Fibroblast of gingiva (primary cell): ENCODE measurements around the gene C10orf90.

Source experiments
- DNase-seq: peaks from one replicate; pipeline ENCODE4 v3.0.0-alpha.2; 2011; ENCODE audit warnings: low read depth

The C10orf90 gene

DNA sequence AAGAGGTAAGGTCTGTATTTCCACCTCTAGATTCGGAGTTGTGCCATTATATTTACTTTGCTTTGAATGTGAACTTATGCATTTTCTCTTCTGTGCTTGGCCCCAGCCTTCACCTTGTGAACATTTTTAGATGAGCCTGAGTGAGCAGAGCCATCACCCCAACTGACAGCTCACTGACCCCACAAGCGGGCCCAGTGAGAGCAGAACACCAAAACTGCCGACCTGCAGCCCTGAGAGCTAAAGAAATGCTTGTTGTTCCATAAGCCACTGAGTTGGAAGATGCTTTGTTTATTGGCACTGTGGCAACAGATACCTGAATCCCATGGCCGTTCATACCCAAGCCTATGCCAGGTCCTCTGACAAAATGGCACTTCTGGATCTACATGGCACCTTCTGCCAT lies 37.8 kb downstream of the C10orf90 start:
- no peak for DNase-seq

DNA sequence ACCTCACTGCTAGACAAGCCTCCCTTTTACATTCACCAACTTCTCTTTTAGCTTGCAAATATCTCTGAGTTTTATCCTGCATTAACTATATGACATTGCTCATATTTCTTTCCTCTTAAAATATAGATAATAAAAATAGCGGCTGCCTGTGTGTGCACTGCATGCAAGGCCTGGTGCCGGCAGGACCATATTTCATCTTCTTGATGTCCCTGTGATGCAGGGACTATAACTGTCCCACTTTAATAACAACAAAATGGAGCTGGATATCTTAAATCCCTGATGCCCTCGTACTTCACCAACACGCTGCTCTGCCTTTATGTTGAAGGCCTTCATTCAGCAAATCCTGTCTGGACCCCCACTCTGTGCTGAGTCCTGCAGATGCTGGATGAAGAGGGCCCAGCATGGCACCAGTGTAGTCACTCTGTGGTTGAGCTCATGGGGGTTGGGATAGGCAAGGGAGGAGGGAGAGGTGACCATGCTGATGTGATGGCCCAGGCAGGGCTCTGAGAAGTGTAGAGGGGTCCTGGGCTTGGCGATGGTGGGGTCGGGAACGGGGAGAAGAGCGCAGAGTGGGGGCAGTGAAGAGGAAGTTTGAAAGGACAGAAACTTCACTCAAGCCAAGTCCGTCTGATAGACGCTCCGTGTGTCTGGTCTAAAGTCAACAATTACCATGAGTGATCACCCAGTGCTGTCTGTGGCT lies 40.4 kb downstream of the C10orf90 start:
- DNase-seq: no peak

- DNase-seq: no peak
Observed at GRCh38 chr10:126628746-126629145, 41.7 kb downstream of the C10orf90 start.

- DNase-seq: no peak
Observed at GRCh38 chr10:126621846-126622245, 48.6 kb downstream of the C10orf90 start.

DNA sequence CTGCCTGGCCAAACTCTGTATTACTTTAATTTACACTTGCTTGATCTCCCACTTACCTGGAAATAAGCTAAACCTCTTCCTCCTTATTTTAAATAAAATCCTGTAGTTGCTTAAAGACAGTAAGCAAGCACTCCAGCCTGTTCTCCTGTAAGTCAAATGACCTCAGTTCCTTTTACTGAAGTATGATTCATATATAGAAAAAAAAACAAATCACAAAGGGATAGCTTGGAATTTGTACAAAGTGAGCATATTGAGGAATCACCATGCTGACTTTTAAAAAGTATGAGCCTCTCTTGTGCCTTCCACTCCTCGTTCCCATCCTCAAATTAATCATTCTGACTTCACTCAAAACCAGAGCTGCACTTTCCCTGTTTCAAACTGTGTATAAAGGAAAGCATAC lies 52.0 kb downstream of the C10orf90 start:
- DNase-seq: no peak

GRCh38 chr10:126617733-126618132 lies 52.8 kb downstream of the C10orf90 start:
- DNase-seq: no peak

- DNase-seq: no peak
Observed at GRCh38 chr10:126617208-126617607, 53.3 kb downstream of the C10orf90 start.

DNA sequence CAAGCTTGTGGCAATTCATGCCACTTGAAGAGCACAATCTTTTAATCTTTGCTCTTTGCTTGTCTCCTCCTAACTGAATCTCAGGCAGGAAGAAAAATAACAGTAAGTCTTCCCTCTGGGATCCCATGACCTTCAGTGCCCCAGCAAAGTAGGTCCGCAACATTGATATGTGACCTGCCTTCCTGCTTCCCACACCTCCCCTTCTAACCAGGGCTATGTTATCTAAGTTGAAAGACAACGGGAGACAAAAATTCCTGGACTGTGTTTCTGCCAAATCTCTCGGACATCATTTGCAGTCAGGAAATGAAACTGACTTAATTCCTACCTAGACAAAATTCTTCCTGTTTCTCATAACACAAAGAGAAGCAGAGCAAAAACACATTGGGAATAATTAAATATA lies 53.8 kb downstream of the C10orf90 start:
- no peak for DNase-seq

DNA sequence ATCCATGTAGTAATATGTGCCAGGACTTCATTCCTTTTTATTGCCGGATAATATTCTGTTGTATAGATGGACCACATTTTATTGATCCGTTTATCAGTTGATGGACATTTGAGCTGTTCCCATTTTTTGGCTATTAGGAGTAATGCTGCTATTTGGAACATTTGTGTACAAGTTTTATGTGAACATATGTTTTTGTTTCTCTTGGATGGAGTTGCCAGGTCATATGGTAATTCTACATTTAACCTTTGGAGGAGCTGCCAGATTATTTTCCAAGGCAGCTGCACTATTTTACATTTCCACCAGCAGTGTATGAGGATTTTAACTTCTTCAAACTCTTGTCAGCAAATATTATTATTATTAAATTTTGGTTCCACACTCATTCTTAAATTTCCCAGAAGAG lies 59.2 kb downstream of the C10orf90 start:
- no peak for DNase-seq

- no peak for DNase-seq
Observed at GRCh38 chr10:126609566-126609965, 60.9 kb downstream of the C10orf90 start.

- DNase-seq: no peak
Observed at GRCh38 chr10:126599949-126600682, 70.4 kb downstream of the C10orf90 start.

GRCh38 chr10:126598009-126598408 lies 72.5 kb downstream of the C10orf90 start:
- DNase-seq: peak; percentile 10

- DNase-seq: no peak
Observed at GRCh38 chr10:126597211-126597610, 73.3 kb downstream of the C10orf90 start.

DNA sequence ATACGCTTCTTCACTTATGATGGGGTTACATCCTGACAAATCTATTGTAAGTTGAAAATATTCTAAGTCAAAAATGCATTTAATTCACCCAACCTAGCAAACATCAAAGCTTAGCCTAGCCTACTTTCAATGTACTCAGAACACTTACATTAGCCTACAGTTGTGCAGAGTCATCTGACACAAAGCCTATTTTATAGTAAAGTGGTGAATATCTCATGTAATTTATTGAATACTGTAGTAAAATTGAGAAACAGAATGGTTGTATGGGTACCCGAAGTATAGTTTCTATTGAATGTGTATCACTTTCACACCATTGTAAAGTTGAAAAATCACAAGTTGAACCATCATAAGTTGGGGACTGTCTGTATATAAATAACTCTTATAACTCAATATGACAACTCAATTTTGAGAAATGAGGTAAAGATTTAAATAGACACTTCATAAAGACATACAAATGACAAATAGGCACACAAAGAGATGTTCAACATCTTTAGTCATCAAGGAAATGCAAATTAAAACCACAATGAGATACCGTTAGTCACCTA lies 73.9 kb downstream of the C10orf90 start:
- no peak for DNase-seq

- DNase-seq: no peak
Observed at GRCh38 chr10:126595160-126595559, 75.3 kb downstream of the C10orf90 start.

- no peak for DNase-seq
Observed at GRCh38 chr10:126593968-126594701, 76.4 kb downstream of the C10orf90 start.

DNA sequence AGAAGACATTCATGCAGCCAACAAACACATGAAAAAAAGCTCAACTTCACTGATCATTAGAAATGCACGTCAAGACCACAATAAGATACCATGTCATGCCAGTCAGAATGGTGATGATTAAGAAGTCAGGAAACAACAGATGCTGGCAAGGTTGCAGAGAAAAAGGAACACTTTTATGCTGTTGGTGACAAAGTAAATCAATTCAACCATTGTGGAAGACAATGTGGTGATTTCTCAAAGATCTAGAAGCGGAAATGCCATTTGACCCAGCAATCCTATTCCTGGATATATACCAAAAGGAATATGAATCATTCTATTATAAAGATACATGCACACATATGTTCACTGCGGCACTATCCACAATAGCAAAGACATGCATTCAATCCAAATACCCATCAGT lies 77.6 kb downstream of the C10orf90 start:
- no peak for DNase-seq

DNA sequence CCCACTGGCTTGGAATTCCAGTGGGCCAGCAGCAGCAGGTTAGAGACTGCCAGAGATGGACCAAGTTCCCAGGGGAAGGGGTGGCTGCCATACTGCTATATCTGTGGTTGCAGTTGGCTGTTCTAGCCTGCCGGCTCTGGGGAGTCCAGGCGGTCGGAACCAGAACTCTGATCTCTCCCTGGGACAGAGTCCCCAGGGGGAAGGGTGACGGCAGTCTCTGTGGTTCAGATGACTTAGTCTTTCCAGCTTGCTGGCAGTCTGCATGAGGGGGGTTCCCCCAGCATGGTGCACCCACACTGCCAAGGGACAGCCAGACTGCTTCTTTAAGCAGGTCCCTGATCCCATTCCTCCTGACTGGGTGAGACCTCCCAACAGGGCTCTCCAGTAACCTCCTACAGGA lies 82.5 kb downstream of the C10orf90 start:
- no peak for DNase-seq

DNA sequence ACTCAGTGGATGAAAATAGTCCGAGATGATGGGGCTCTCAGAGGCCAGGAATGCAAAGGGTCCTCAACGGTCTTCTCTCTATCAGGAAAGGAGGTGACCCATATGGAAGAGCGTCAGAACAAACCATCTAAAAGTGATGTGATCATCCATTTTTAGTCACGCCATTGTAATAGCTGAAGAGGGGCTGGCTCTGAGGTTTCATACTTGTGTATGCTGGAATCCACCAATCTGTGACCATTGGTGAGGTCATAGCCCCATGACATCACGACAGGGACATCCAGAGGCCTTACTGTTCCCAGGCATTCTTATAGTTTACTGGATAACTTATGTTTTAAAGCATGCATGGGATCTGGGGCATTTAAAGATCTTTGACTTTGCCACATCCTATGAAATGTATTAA lies 83.6 kb downstream of the C10orf90 start:
- no peak for DNase-seq

GRCh38 chr10:126586128-126586527 lies 84.4 kb downstream of the C10orf90 start:
- DNase-seq: no peak

DNA sequence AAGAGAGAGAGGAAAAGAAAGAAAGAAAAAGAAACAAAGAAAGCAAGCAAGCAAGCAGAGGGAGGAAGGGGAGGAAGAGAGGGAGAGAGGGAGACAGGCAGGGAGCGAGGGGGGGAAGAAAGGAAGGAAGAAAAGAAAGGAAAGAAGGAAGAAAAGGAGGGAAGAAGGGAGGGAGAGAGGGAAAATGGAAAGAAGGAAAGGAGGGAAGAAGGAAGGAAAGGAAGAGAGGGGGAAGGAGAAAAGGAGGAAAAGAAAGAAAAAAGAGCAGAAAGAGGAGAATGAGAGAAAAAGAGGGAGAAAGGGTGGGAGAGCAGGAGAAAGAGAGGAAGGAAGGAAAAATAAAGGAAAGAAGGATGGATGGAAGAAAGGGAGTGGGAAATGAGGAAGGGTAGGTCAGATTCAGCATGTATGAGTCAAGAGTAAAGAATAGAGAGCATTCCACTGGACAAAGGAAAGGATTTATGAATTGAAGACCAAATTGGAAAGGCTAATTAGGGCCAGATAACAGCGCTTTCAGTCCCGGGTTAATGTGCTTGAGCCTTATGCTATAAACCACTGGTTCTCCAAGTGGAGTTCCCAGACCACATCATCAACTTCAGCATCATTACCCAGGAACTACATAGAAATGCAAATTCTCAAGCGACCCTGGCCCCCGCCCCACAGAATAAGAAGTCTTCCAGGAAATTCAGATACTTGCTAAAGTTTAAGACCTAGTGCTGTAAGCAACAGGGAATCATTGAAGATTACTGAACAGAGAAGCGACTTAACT lies 85.1 kb downstream of the C10orf90 start:
- no peak for DNase-seq

- DNase-seq: no peak
Observed at GRCh38 chr10:126584836-126585235, 85.7 kb downstream of the C10orf90 start.
